HCT116 (cell line): ENCODE data around the gene CPTP. TPM values are rescaled to one million over a fixed set of nuclear protein-coding genes. Genes with fewer than 3 reads are reported as not detected.

ENCODE experiments used
- ATAC-seq: fragments of 200-7000 bp; cut with Tn5 transposase; 2 replicates; pipeline ENCODE4 v1.9.1; 2020; ENCODE audit warnings: mild to moderate bottlenecking, moderate library complexity
- BruUV-seq: library from RNA; stranded (reverse); fragments of 400-500 nt; replicated peaks from 2 replicates; lab custom pipeline; 2021; lab: Mats Ljungman, UMichigan
- CTCF ChIA-PET: fragments of 300-600 bp; sonication (Branson Sonifier 250); formaldehyde crosslinking; loops from one replicate; lab custom pipeline; 2021; ENCODE audit warnings: antibody characterized with exemption; lab: Charles Lee
- POLR2A ChIA-PET: fragments of 300-600, 350-600 bp; sonication (Branson Sonifier 250); formaldehyde crosslinking; loops from one replicate; lab custom pipeline; 2021; ENCODE audit warnings: antibody characterized with exemption; lab: Charles Lee
- RAD21 ChIA-PET, 2 experiments: fragments of 300-600 bp; sonication (Branson Sonifier 250); formaldehyde crosslinking; loops; one replicate each; lab custom pipeline; 2023; ENCODE audit warnings: low total read pairs in 2 of 2; ENCODE audit not compliant: uncharacterized antibody in 2 of 2, unreplicated experiment in 2 of 2, low non-redundant PET in 1 of 2; lab: Charles Lee
- DNase-seq: peaks from one replicate; pipeline ENCODE4 v3.0.0-alpha.2; 2010; ENCODE audit warnings: low read depth, low spot score
- H2AFZ ChIP-seq: fragments of 200-600 bp; shearing (Covaris generic), sonication (generic); 2 replicates; pipeline ENCODE4 v1.6.1; 2017; ENCODE audit warnings: low read depth, mixed run types, mixed read lengths, antibody characterized with exemption, low read length; ENCODE audit not compliant: poor library complexity, severe bottlenecking
- H3K27ac ChIP-seq: 2 replicates; pipeline ENCODE4 v1.5.1; 2012; ENCODE audit warnings: low read depth, low read length
- H3K27me3 ChIP-seq: fragments of 200-600 bp; sonication (generic); 2 replicates; pipeline ENCODE4 v1.6.1; 2016; ENCODE audit warnings: mixed run types, low read length, mixed read lengths; ENCODE audit not compliant: insufficient read depth
- H3K36me3 ChIP-seq, 2 experiments: fragments of 200-500 bp in 1 of 2; fragments of 200-600 bp in 1 of 2; sonication (Bioruptor generic) in 1 of 2; sonication (generic) in 1 of 2; 2 replicates each; pipeline versions ENCODE4 v1.5.1 to v1.6.1; 2014 to 2016; ENCODE audit warnings: low read length in 2 of 2, inconsistent platforms in 1 of 2, mixed read lengths in 1 of 2, mixed run types in 1 of 2; ENCODE audit not compliant: insufficient read depth in 2 of 2, control insufficient read depth in 1 of 2
- H3K4me1 ChIP-seq, 2 experiments: fragments of 200-600 bp in 1 of 2; sonication (generic) in 1 of 2; 2 replicates each; pipeline versions ENCODE4 v1.5.1 to v1.6.1; 2012 to 2017; ENCODE audit warnings: low read length in 2 of 2, inconsistent platforms in 1 of 2, mild to moderate bottlenecking in 1 of 2, mixed read lengths in 1 of 2, mixed run types in 1 of 2, moderate library complexity in 1 of 2; ENCODE audit not compliant: insufficient read depth in 2 of 2, control insufficient read depth in 1 of 2
- H3K4me2 ChIP-seq: fragments of 200-600 bp; sonication (generic); 2 replicates; pipeline ENCODE4 v1.6.1; 2017; ENCODE audit warnings: mixed run types, low read length, mixed read lengths
- H3K4me3 ChIP-seq, 2 experiments: fragments of 200-600 bp in 1 of 2; sonication (generic) in 1 of 2; replicated peaks in 1 of 2; 2 replicates each; pipeline ENCODE4 v1.5.1; 2011 to 2016; ENCODE audit warnings: low read length in 2 of 2, control low read depth in 1 of 2, low read depth in 1 of 2, mild to moderate bottlenecking in 1 of 2, mixed read lengths in 1 of 2, mixed run types in 1 of 2
- H3K79me2 ChIP-seq: fragments of 200-600 bp; sonication (generic); 2 replicates; pipeline ENCODE4 v1.6.1; 2017; ENCODE audit warnings: mild to moderate bottlenecking, mixed run types, low read length, moderate library complexity, mixed read lengths; ENCODE audit not compliant: insufficient read depth
- H3K9ac ChIP-seq: fragments of 200-600 bp; sonication (generic); 2 replicates; pipeline ENCODE4 v1.6.1; 2016; ENCODE audit warnings: low read length, mixed read lengths
- H3K9me2 ChIP-seq: fragments of 200-600 bp; sonication (generic), shearing (Covaris generic); 2 replicates; pipeline ENCODE4 v1.6.1; 2017; ENCODE audit warnings: mixed run types, mild to moderate bottlenecking, moderate library complexity; ENCODE audit not compliant: insufficient read depth
- H3K9me3 ChIP-seq, 2 experiments: fragments of 200-500 bp in 1 of 2; fragments of 200-600 bp in 1 of 2; sonication (Bioruptor generic) in 1 of 2; sonication (generic) in 1 of 2; 2 replicates each; pipeline ENCODE4 v1.6.1; 2014 to 2017; ENCODE audit warnings: low read length in 2 of 2, mixed read lengths in 2 of 2, inconsistent platforms in 1 of 2, low read depth in 1 of 2, mild to moderate bottlenecking in 1 of 2, mixed run types in 1 of 2, moderate library complexity in 1 of 2; ENCODE audit not compliant: control insufficient read depth in 1 of 2, insufficient read depth in 1 of 2
- H4K20me1 ChIP-seq: fragments of 200-600 bp; sonication (generic), shearing (Covaris generic); 2 replicates; pipeline ENCODE4 v1.6.1; 2017; ENCODE audit warnings: mixed run types, mild to moderate bottlenecking, moderate library complexity; ENCODE audit not compliant: insufficient read depth
- CEBPB ChIP-seq: IDR thresholded peaks from 2 replicates; pipeline ENCODE4 v1.6.1; 2012; ENCODE audit warnings: low read depth
- ELF1 ChIP-seq: IDR thresholded peaks from 2 replicates; pipeline ENCODE4 v1.6.1; 2012; ENCODE audit warnings: low read depth, borderline replicate concordance
- EZH2phosphoT487 ChIP-seq: fragments of 200-600 bp; IDR thresholded peaks from 2 replicates; pipeline ENCODE4 v1.6.1; 2018; ENCODE audit warnings: antibody characterized with exemption, borderline replicate concordance
- FOSL1 ChIP-seq: IDR thresholded peaks from 2 replicates; pipeline ENCODE4 v1.6.1; 2012; ENCODE audit warnings: low read depth
- RAD21 ChIP-seq: IDR thresholded peaks from 2 replicates; pipeline ENCODE4 v1.6.1; 2012; ENCODE audit warnings: low read depth, mild to moderate bottlenecking
- TCF7L2 ChIP-seq: IDR thresholded peaks from 2 replicates; pipeline ENCODE4 v1.7.0; 2011; ENCODE audit warnings: borderline replicate concordance, inconsistent platforms; ENCODE audit not compliant: insufficient read depth, insufficient read length; ENCODE audit errors: extremely low read depth
- ZNF274 ChIP-seq: fragments of 200-500 bp; sonication (Bioruptor generic); IDR thresholded peaks from 2 replicates; pipeline ENCODE4 v1.6.1; 2014; ENCODE audit warnings: mild to moderate bottlenecking, low read depth, low read length, inconsistent platforms
- intact Hi-C: fragments of 100-400 bp; cut with micrococcal nuclease; formaldehyde crosslinking; loops from 2 replicates; pipeline ENCODE4 v1.10.0; 2022
- total RNA-seq: library from RNA; stranded (reverse); gene quantifications from one replicate; pipeline ENCODE4 v1.2.1, GENCODE V29; 2021; ENCODE audit not compliant: unreplicated experiment
- TF ChIP-seq, protein P1 (sequence below): IDR thresholded peaks from 2 replicates; pipeline ENCODE4 v1.6.1; 2011; ENCODE audit warnings: mild to moderate bottlenecking, low read length, moderate library complexity; ENCODE audit not compliant: insufficient replicate concordance; ENCODE audit errors: extremely low read depth
- TF ChIP-seq, protein P2 (sequence below), 3 experiments: fragments of 200-600 bp in 1 of 3; sonication (generic) in 1 of 3; IDR thresholded peaks in 2 of 3; conservative IDR thresholded peaks in 1 of 3; 2 replicates each; pipeline ENCODE4 v1.5.1; 2012 to 2017; ENCODE audit warnings: low read depth in 2 of 3, low read length in 2 of 3, antibody characterized with exemption in 1 of 3, borderline replicate concordance in 1 of 3, control low read depth in 1 of 3, mild to moderate bottlenecking in 1 of 3, mixed read lengths in 1 of 3, mixed run types in 1 of 3, moderate library complexity in 1 of 3; ENCODE audit not compliant: insufficient read depth in 1 of 3
- TF ChIP-seq, protein P3 (sequence below): IDR thresholded peaks from 2 replicates; pipeline ENCODE4 v1.6.1; 2012

The CPTP gene
- total RNA-seq, 1 experiment from 2014 or later: 16.3 TPM

DNA sequence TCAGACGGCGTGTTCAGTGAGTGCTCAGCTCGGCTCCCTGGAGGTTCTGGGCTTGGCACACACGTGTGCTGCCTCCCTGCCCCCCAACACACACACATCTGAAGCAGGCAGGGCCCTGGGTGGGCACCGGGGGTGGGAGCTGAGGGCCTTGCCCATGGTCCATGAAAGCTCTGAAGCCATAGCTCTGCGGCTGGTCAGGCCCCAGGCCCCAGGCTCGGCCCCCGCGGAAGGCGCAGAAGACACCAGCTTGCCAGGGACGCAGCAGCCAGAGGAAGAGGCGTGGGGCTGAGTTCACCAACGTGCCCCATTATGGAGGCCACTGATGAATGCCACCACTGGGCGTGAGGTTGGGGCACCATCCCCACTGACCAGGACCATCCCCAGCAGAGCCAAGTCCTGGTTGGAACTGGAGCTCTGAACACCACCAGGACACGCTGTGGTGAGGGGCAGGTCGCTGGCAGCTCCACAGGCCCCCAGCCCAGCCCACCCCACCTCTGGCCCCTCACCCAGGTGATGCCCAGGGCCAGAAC is 46.2 kb downstream of the CPTP start:
- no peak overlapping the region for H3K4me2 ChIP-seq
- H3K27ac ChIP-seq: no peak overlapping the region
- peaks cover 0 to 15% of the 10 kb centered on the region in 2 experiments; a peak in 1 of 4 replicates for H3K9me3 ChIP-seq
- 0 out of 2 replicates have a peak, but pooled peaks cover 3% of the 10 kb centered on the region for H3K9me2 ChIP-seq
- H3K4me1 ChIP-seq: peaks cover 10 to 24% of the 10 kb centered on the region in 2 experiments
- no peaks in the 10 kb centered on the region for H3K27me3 ChIP-seq
- no peak overlapping the region for H3K4me3 ChIP-seq
- POLR2A ChIA-PET: no interaction called here
- ATAC-seq (no peak), DNase-seq (no peak)
- H2AFZ ChIP-seq: no peak overlapping the region
- H3K79me2 ChIP-seq: peaks cover 29% of the 10 kb centered on the region
- RAD21 ChIA-PET: no interaction called here
- H3K36me3 ChIP-seq: peaks cover 0 to 11% of the 10 kb centered on the region in 2 experiments; a peak in 1 of 4 replicates
- H3K9ac ChIP-seq: no peak overlapping the region
- TF ChIP-seq CEBPB (no peak), ZNF274 (no peak), ELF1 (no peak), RAD21 (no peak), FOSL1 (no peak), TCF7L2 (no peak), EZH2phosphoT487 (no peak)
- TF ChIP-seq, protein P1, sequence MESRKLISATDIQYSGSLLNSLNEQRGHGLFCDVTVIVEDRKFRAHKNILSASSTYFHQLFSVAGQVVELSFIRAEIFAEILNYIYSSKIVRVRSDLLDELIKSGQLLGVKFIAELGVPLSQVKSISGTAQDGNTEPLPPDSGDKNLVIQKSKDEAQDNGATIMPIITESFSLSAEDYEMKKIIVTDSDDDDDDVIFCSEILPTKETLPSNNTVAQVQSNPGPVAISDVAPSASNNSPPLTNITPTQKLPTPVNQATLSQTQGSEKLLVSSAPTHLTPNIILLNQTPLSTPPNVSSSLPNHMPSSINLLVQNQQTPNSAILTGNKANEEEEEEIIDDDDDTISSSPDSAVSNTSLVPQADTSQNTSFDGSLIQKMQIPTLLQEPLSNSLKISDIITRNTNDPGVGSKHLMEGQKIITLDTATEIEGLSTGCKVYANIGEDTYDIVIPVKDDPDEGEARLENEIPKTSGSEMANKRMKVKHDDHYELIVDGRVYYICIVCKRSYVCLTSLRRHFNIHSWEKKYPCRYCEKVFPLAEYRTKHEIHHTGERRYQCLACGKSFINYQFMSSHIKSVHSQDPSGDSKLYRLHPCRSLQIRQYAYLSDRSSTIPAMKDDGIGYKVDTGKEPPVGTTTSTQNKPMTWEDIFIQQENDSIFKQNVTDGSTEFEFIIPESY: no peak
- TF ChIP-seq, protein P2, sequence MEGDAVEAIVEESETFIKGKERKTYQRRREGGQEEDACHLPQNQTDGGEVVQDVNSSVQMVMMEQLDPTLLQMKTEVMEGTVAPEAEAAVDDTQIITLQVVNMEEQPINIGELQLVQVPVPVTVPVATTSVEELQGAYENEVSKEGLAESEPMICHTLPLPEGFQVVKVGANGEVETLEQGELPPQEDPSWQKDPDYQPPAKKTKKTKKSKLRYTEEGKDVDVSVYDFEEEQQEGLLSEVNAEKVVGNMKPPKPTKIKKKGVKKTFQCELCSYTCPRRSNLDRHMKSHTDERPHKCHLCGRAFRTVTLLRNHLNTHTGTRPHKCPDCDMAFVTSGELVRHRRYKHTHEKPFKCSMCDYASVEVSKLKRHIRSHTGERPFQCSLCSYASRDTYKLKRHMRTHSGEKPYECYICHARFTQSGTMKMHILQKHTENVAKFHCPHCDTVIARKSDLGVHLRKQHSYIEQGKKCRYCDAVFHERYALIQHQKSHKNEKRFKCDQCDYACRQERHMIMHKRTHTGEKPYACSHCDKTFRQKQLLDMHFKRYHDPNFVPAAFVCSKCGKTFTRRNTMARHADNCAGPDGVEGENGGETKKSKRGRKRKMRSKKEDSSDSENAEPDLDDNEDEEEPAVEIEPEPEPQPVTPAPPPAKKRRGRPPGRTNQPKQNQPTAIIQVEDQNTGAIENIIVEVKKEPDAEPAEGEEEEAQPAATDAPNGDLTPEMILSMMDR (IDR thresholded peaks at IDR 0.05 in 2 of 3, conservative IDR thresholded peaks at IDR 0.05 in 1 of 3; ENCODE audit: borderline replicate concordance in 1 of 3, insufficient read depth in 1 of 3, low read depth in 2 of 3, low read length in 2 of 3): no peak
- TF ChIP-seq, protein P3, sequence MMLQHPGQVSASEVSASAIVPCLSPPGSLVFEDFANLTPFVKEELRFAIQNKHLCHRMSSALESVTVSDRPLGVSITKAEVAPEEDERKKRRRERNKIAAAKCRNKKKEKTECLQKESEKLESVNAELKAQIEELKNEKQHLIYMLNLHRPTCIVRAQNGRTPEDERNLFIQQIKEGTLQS: no peak
- intact Hi-C loops: no loop called here
- CTCF ChIA-PET: no interaction called here
- no TSS peak for BruUV-seq
- no peaks in the 10 kb centered on the region for H4K20me1 ChIP-seq
